B cell (primary cell): ENCODE results near the gene EPB41L2. TPM values are rescaled to one million over a fixed set of nuclear protein-coding genes. Genes with fewer than 3 reads are reported as not detected.

Source experiments
- ATAC-seq: fragments of 200-7000 bp; cut with Tn5 transposase; one replicate; pipeline ENCODE4 v1.10.0; 2021; ENCODE audit warnings: low read depth, mild to moderate bottlenecking, moderate number of reproducible peaks, moderate library complexity
- CTCF ChIA-PET: fragments of 350-600 bp; sonication (Branson Sonifier 250); formaldehyde crosslinking; loops from one replicate; lab custom pipeline; 2021; ENCODE audit warnings: antibody characterized with exemption, inconsistent platforms; lab: Charles Lee
- POLR2A ChIA-PET: fragments of 350-600 bp; sonication (Branson Sonifier 250); formaldehyde crosslinking; loops from one replicate; lab custom pipeline; 2021; ENCODE audit warnings: antibody characterized with exemption; lab: Charles Lee
- DNase-seq: peaks from one replicate; pipeline ENCODE4 v3.0.0; 2013
- H2AFZ ChIP-seq: 2 replicates; pipeline ENCODE4 v1.6.1; 2012; ENCODE audit warnings: mild to moderate bottlenecking, low read depth, low read length; ENCODE audit not compliant: insufficient read depth, poor library complexity, severe bottlenecking
- H3K27ac ChIP-seq, 2 donors: 1 replicate in 1 of 2; 2 replicates in 1 of 2; pipeline ENCODE4 v1.5.1; 2012 to 2013; ENCODE audit warnings: low read length in 2 of 2, mild to moderate bottlenecking in 2 of 2, moderate library complexity in 1 of 2
- H3K27me3 ChIP-seq, 4 experiments: fragments of 200-600 bp in 1 of 4; sonication (generic) in 1 of 4; replicated peaks in 1 of 4; 1 replicate in 2 of 4; 2 replicates in 2 of 4; pipeline versions ENCODE4 v1.6.1 to v1.7.0; 2013 to 2016; ENCODE audit warnings: low read length in 3 of 4, mild to moderate bottlenecking in 2 of 4, mixed read lengths in 1 of 4, moderate library complexity in 1 of 4; ENCODE audit not compliant: insufficient read depth in 4 of 4, control insufficient read depth in 3 of 4; ENCODE audit errors: control extremely low read depth in 1 of 4
- H3K36me3 ChIP-seq, 2 experiments: replicated peaks in 1 of 2; 1 replicate in 1 of 2; 2 replicates in 1 of 2; pipeline versions ENCODE4 v1.6.1 to v1.7.1; 2013; ENCODE audit warnings: low read length in 1 of 2; ENCODE audit not compliant: insufficient read depth in 2 of 2, control insufficient read depth in 1 of 2; ENCODE audit errors: control extremely low read depth in 1 of 2, extremely low read depth in 1 of 2
- H3K4me1 ChIP-seq, 2 donors: fragments of 200-600 bp in 1 of 2; sonication (generic) in 1 of 2; 1 replicate in 1 of 2; 2 replicates in 1 of 2; pipeline versions ENCODE4 v1.5.1 to v1.6.1; 2013 to 2017; ENCODE audit warnings: low read length in 2 of 2; ENCODE audit not compliant: control insufficient read depth in 2 of 2, insufficient read depth in 2 of 2
- H3K4me2 ChIP-seq: replicated peaks from 2 replicates; pipeline ENCODE3; 2012; ENCODE audit warnings: mild to moderate bottlenecking, low read depth, low read length; ENCODE audit not compliant: poor library complexity, severe bottlenecking
- H3K4me3 ChIP-seq, 5 experiments: fragments of 200-600 bp in 1 of 5; sonication (generic) in 1 of 5; 1 replicate in 3 of 5; 2 replicates in 2 of 5; pipeline versions ENCODE4 v1.5.1 to v1.7.0; 2011 to 2016; ENCODE audit warnings: low read length in 4 of 5, mild to moderate bottlenecking in 4 of 5, low read depth in 2 of 5, control low read depth in 1 of 5, moderate library complexity in 1 of 5; ENCODE audit not compliant: insufficient read depth in 1 of 5; ENCODE audit errors: control extremely low read depth in 1 of 5, extremely low read depth in 1 of 5
- H3K79me2 ChIP-seq: fragments of 200-600 bp; sonication (generic); one replicate; pipeline ENCODE4 v1.6.0; 2016; ENCODE audit warnings: low read length; ENCODE audit not compliant: control insufficient read depth, insufficient read depth
- H3K9ac ChIP-seq: fragments of 200-600 bp; sonication (generic); 2 replicates; pipeline ENCODE4 v1.6.1; 2017; ENCODE audit warnings: mild to moderate bottlenecking, low read length, moderate library complexity
- H3K9me3 ChIP-seq, 3 donors: one replicate each; pipeline versions ENCODE4 v1.6.1 to v1.7.1; 2013; ENCODE audit warnings: low read length in 2 of 3; ENCODE audit not compliant: control insufficient read depth in 2 of 3, insufficient read depth in 1 of 3; ENCODE audit errors: control extremely low read depth in 1 of 3
- H4K20me1 ChIP-seq: 2 replicates; pipeline ENCODE4 v1.6.0; 2012; ENCODE audit warnings: mild to moderate bottlenecking, low read length; ENCODE audit not compliant: insufficient read depth, control insufficient read depth, poor library complexity, severe bottlenecking
- H3K27ac Mint-ChIP-seq: one replicate; pipeline ENCODE4 v1.8.0; 2021; ENCODE audit warnings: mixed read lengths
- H3K27me3 Mint-ChIP-seq: one replicate; pipeline ENCODE4 v1.8.0; 2021; ENCODE audit warnings: mixed read lengths
- H3K4me1 Mint-ChIP-seq: one replicate; pipeline ENCODE4 v1.8.0; 2021; ENCODE audit warnings: mixed read lengths
- H3K4me3 Mint-ChIP-seq: one replicate; pipeline ENCODE4 v1.8.0; 2021; ENCODE audit warnings: mixed read lengths
- H3K9me3 Mint-ChIP-seq: one replicate; pipeline ENCODE4 v1.8.0; 2022; ENCODE audit warnings: mixed read lengths; ENCODE audit not compliant: insufficient read depth
- CTCF ChIP-seq: fragments of 200-600 bp; IDR thresholded peaks from one replicate; pipeline ENCODE4 v1.8.0; 2022; ENCODE audit warnings: antibody characterized with exemption, mild to moderate bottlenecking
- EZH2 ChIP-seq: IDR thresholded peaks from 2 replicates; pipeline ENCODE4 v1.6.1; 2012; ENCODE audit warnings: borderline replicate concordance, low read depth, mild to moderate bottlenecking, moderate library complexity, low read length; ENCODE audit not compliant: insufficient read depth, poor library complexity, severe bottlenecking
- WGBS: methylation state at CpG from one replicate; pipeline ENCODE4 v1.1.5; 2013; ENCODE audit warnings: missing lambda C conversion rate; ENCODE audit not compliant: insufficient coverage; 5-methylcytosine and 5-hydroxymethylcytosine counted together
- intact Hi-C: fragments of 100-400 bp; cut with micrococcal nuclease; formaldehyde crosslinking; loops from one replicate; pipeline ENCODE4 v1.10.0; 2022
- polyA plus RNA-seq: library from polyadenylated mRNA; depleted of rRNA; stranded (reverse); fragments of >200 nt; gene quantifications from 2 replicates; pipeline ENCODE4 v1.2.3, GENCODE V29; 2012
- total RNA-seq, 2 donors: library from RNA; stranded (reverse); fragments of 120-200 nt in 1 of 2; gene quantifications; 1 replicate in 1 of 2; 2 replicates in 1 of 2; pipeline versions ENCODE4 v1.2.3 to v1.2.4, GENCODE V29; 2013 to 2022

The EPB41L2 gene
- total and polyA plus RNA-seq, 2 donors (not counting 1 experiment from before 2014, with no cell fraction given) = 17.8 to 61.0 TPM

GRCh38 chr6:131103296-131103695 is 40.3 kb upstream of the EPB41L2 start:
- Histone ChIP-seq H3K9me3 (no peaks in the 10 kb centered on the region), H3K4me2 (no peak overlapping the region), H4K20me1 (no peaks in the 10 kb centered on the region), H3K27me3 (no peaks in the 10 kb centered on the region), H3K4me1 (peaks cover 5 to 8% of the 10 kb centered on the region in 2 donors), H3K4me3 (no peak overlapping the region), H2AFZ (no peak overlapping the region), H3K9ac (no peak overlapping the region), H3K36me3 (no peaks in the 10 kb centered on the region), H3K27ac (no peak overlapping the region), H3K79me2 (no peaks in the 10 kb centered on the region)
- peaks cover 2% of the 10 kb centered on the region for H3K9me3 Mint-ChIP-seq
- TF ChIP-seq CTCF (no peak), EZH2 (no peak)
- peaks cover 10% of the 10 kb centered on the region for H3K4me1 Mint-ChIP-seq
- ATAC-seq (no peak), DNase-seq (no peak)
- no peaks in the 10 kb centered on the region for H3K27me3 Mint-ChIP-seq
- ChIA-PET POLR2A (no interaction called here), CTCF (no interaction called here)
- intact Hi-C loops = no loop called here
- H3K27ac Mint-ChIP-seq = no peak overlapping the region
- WGBS = 100% methylated on average over 1 of the region's 4 CpGs
- no peak overlapping the region for H3K4me3 Mint-ChIP-seq

- TF ChIP-seq CTCF (no peak), EZH2 (no peak)
- Histone ChIP-seq H3K27me3 (no peaks in the 10 kb centered on the region), H3K4me1 (no peaks in the 10 kb centered on the region), H3K4me3 (no peak overlapping the region), H3K9me3 (no peaks in the 10 kb centered on the region), H3K36me3 (no peaks in the 10 kb centered on the region), H4K20me1 (no peaks in the 10 kb centered on the region), H2AFZ (no peak overlapping the region), H3K9ac (no peak overlapping the region), H3K4me2 (no peak overlapping the region), H3K79me2 (no peaks in the 10 kb centered on the region), H3K27ac (no peak overlapping the region)
- H3K27ac Mint-ChIP-seq = no peak overlapping the region
- WGBS = no CpG with 5 or more reads among the region's 5 CpGs
- ChIA-PET POLR2A (no interaction called here), CTCF (no interaction called here)
- DNase-seq (no peak), ATAC-seq (no peak)
- no peaks in the 10 kb centered on the region for H3K27me3 Mint-ChIP-seq
- H3K4me3 Mint-ChIP-seq = no peak overlapping the region
- peaks cover 1% of the 10 kb centered on the region for H3K4me1 Mint-ChIP-seq
- H3K9me3 Mint-ChIP-seq = peaks cover 2% of the 10 kb centered on the region
- intact Hi-C loops = no loop called here
Observed at GRCh38 chr6:131101911-131102680, 39.1 kb upstream of the EPB41L2 start.
